NCI-H524 treated with DMSO at 0.1 percent for 48 hours (cell line): ENCODE results near the gene CLIP3.
"Not testable (repeated sequence)": the region's sequence is repeated elsewhere in the genome, so short reads cannot be mapped to it uniquely, and the experiment has no call there.

Source experiments
- DNase-seq: peaks from one replicate; lab custom pipeline; 2025; lab: John Stamatoyannopoulos, UW

Gene CLIP3

GRCh38 chr19:36008336-36008978 is 24.2 kb downstream of the CLIP3 start, which contains the start of gene SYNE4:
Gene SYNE4, minus strand, starts transcription at chr19:36008813. Its CDS starts 132 bp downstream, at chr19:36008681.
- DNase-seq, result no peak

GRCh38 chr19:36006955-36007354 is 25.7 kb downstream of the CLIP3 start:
- DNase-seq, result no peak

DNA sequence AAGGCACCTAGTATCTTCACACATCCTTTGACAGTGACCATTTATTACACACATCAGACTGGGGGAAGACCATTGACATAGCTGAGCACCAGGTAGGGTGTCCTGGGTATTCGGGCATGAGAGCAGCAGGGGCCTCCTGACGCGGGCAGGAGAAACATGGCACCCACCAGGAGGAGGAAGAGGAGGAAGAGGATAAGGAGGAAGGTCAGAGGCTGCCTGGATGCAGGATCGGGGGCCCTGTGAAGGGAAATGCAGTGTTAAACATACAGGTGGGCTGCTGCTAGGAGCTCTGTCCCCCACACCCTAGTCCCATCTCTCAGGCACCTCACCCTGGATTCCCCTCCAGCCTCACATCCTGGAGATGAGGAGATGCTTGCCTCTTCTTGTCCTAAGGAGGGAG is 29.4 kb downstream of the CLIP3 start:
- DNase-seq, result no peak

- DNase-seq, result no peak
Observed at GRCh38 chr19:36001605-36002004, 31.1 kb downstream of the CLIP3 start.

DNA sequence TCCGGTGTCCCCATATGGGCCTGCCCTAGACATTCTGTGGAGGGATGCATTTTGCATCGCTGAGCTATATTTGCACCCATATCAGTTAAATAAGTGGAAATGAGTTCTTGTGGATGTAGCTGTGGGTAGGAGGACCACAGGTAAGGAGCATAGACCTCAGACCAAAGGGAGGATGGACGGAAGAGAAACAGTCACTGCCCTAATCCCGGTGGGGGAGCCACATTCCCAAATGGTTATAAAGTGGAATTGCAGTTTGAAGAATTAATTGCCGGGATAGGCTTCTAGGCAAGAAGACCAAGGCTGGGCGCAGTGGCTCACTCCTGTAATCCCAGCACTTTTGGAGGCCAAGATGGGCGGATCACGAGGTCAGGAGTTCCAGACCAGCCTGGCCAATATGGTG is 35.9 kb downstream of the CLIP3 start:
- DNase-seq, result no peak

GRCh38 chr19:35995048-35995993 is 37.4 kb downstream of the CLIP3 start, which contains the start of gene SDHAF1:
Gene SDHAF1, plus strand, starts transcription at chr19:35995188. Its CDS starts 87 bp downstream, at chr19:35995275.
- peak; percentile 85 for DNase-seq

- no peak for DNase-seq
Observed at GRCh38 chr19:35993923-35994598, 38.6 kb downstream of the CLIP3 start.

- DNase-seq, result no peak
Observed at GRCh38 chr19:35992907-35993765, 39.5 kb downstream of the CLIP3 start.

DNA sequence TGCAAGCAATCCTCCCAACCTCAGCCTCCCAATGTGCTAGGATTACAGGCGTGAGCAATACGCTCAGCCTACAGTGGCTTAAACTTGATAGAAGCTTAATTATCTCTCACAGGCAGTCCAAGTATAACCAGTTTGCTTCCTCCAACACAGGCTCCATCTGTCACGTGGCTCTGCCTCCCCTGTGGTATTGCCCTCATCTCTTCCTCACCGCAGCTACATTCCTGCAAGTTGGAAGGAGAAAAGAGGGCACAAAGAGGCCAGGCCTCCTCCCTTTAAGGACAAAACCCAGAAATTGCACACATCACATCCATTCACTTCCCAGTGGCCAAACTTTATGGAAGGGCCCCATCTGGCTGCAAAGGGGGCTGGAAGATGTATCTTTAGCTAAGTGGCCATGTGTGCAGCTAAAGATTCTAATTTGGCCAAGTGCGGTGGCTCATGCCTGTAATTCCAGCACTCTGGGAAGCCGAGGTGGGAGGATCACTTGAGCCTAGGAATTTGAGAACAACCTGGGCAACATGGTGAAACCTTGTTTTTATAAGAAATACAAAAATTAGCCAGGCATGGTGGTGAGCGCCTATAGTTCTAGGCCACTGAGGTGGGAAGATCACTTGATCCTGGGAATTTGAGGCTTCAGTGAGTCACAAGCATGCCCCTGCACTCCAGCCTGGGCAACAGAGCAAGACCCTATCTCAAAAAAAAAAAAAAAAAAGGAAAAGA is 40.8 kb downstream of the CLIP3 start:
- DNase-seq, result peak; percentile 60

DNA sequence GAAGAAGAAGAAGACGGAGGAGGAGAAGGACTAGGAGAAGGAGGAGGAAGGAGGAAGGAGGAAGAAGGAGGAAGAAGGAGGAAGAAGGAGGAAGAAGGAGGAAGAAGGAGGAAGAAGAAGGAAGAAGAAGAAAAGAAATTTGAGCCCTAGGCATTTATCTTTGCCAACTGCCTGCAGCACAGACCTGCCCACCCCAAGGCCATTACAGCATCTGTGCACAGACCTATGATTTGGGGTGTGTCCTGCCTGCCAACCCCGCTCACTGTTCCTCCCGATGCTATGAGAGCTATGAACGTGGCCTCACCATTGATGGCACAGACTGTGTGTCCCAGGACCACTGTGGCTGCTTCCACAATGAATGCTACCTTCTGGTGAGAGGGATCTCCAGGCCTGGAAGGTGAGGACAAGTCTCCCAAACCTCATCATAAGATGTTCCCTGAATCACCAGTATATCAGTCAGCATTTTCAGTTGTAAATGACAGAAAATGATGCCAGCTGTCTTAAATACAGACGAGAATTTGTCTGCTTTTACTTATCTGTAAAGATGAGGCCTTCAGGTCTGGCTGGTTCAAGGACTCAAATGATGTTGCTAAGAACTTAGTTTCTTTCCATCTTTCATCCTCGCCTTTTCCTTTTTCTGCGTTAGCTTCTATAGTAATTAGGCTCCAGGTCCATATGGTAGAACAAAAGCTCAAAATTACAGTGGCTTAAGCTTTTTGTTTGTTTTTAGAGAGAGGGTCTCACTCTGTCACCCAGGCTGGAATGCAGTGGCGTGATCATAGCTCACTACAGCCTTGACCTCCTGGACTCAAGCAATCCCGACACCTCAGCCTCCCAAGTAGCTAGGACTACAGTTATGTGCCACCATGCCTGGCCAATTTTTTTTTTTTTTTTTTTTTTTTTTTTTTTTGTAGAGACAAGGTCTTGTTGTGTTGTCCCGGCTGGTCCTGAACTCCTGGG is 41.6 kb downstream of the CLIP3 start:
- no peak for DNase-seq

DNA sequence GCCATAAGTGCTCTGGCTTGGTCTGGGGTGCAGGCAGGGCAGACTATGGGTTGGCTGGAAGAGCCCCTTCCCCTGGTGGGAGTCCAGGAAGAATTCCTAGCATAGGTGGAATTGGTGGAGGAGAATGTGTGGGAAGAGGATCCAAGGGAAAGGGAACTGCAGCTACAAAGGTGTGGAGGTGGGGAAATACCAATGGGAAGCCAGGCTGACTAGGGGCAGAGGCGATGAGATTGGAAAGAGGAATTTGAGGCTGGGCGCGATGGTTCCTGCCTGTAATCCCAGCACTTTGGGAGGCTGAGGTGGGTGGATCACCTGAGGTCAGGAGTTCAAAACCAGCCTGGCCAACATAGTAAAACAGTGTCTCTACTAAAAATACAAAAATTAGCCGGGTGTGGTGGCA is 42.5 kb downstream of the CLIP3 start:
- no peak for DNase-seq

DNA sequence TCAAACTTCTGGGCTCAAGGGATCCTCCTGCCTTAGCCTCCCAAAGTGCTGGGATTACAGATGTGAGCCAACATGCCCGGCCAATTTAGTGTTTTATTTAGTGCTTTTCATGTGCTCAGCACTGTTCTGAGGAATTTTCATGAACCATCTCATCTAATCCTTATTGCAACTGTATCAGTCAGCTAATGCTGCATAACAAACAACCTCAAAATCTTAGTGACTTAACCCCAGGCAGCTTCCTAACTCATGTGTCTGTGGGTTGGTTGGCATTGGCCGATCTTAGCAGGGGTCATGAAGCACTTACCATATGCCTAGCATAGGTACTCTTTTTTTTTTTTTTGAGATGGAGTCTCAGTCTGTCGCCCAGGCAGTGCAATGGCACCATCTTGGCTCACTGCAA is 43.8 kb downstream of the CLIP3 start:
- DNase-seq, result no peak

- no peak for DNase-seq
Observed at GRCh38 chr19:35987571-35987896, 45.1 kb downstream of the CLIP3 start.

DNA sequence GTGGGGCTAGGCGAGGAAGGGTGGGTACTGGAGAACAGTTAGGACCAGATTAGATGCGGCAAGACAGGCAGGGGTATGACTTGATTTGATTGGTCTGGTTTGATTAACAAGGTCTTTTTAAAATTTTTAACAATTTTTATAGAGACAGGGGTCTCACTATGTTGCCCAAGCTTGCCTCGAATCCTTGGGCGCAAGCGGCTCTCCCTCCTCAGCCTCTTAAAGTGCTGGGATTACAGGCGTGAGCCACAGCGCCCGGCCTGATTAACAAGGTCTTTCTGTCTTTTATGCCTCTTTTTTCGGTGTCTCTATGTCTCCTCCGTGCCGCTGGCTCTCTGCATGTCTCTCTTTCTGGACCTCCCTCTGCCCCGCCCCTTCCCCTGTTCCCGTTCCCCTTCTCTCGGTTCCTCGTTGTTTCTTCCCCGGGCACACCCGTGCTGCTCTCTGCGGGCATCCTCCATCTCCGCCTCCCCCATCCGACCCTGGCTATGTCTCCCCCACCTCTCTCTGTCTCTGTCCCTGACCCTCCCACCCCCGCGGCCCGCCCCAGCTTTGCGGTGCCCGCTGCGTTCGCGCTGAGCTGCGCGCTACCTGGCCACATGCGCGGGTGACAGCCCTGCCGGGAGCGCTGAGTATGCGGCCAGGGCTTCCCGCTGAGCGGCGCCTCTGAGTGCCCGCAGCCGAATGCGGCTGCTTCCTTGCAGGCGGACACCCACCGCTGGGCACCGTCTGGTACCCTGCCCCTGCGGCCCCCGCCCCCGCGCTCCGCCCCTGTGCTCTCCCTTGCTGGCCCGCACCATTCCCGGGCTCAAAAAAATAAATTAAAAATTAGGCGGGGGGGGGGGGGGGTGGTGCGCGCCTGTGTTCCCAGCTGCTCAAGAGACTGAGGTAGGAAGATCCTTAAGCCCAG is 45.8 kb downstream of the CLIP3 start:
- peak; percentile 45 for DNase-seq

DNA sequence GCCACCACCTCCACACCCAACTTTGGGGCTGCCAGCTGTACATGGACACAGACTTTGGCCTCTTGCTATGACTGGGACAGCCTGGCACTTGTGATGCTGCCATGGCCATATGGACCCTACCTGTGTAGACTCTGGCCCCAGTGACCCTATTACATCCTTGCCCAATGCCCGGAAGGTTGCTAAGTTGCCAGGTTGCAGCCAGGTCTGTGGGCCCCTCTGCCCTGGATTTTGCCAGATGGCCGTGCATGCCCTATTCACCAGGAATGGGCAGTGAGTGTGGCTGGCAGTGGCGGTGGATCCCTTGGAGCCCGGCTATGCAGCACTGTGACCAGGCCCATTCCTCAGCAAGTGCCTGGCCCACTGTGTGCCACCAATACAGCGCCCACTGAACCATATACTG is 46.6 kb downstream of the CLIP3 start:
- DNase-seq, result no peak

GRCh38 chr19:35983177-35983576 is 49.5 kb downstream of the CLIP3 start:
- DNase-seq, result no peak

- not testable (repeated sequence) for DNase-seq
Observed at GRCh38 chr19:35980997-35981396, 51.7 kb downstream of the CLIP3 start.

DNA sequence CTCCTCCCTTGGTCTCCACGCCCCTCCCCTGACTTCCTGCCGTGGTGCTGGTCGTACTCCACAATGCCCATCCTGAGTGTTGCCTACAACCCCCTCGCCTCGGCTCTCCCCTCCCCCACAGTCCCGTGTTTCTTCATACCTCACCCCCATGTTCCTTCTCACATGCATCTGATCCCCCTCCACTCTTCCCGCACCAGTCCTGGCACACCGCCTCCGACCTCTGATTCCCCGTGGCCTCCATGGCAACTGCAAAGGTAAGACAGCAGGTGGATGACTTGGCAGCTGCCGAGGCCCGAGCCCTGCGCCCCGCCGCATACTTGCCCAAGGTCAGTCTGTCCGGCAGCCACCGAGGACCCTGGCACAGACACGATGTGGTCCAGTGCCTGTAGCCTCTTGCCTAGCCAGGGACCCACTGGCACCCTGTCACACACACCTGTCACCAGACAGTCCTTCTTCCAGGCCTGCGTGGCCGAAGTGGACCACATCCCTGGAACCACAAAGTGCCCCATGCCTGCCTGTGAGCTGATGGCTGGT is 53.8 kb downstream of the CLIP3 start:
- no peak for DNase-seq

- no peak for DNase-seq
Observed at GRCh38 chr19:35978271-35978670, 54.4 kb downstream of the CLIP3 start.
